Endothelial cell of umbilical vein (primary cell): ENCODE measurements around the gene SPIRE2. TPM values are rescaled to one million over a fixed set of nuclear protein-coding genes. Genes with fewer than 3 reads are reported as not detected.

ENCODE experiments used
- BruUV-seq: library from RNA; stranded (reverse); fragments of 400-500 nt; replicated peaks from 2 replicates; lab custom pipeline; 2021; lab: Mats Ljungman, UMichigan
- CTCF ChIA-PET: fragments of 300-600, 350-600 bp; sonication (Branson Sonifier 250); formaldehyde crosslinking; loops from one replicate; lab custom pipeline; 2021; ENCODE audit warnings: antibody characterized with exemption, inconsistent platforms; lab: Charles Lee
- POLR2A ChIA-PET: fragments of 300-600, 350-600 bp; sonication (Branson Sonifier 250); formaldehyde crosslinking; loops from one replicate; lab custom pipeline; 2021; ENCODE audit warnings: antibody characterized with exemption, inconsistent platforms; lab: Charles Lee
- DNase-seq: peaks from one replicate; pipeline ENCODE4 v3.0.0-alpha.2; 2011; ENCODE audit warnings: low read depth, low spot score
- FAIRE-seq: peaks from 2 replicates; lab custom pipeline; 2011; peaks lifted over from hg19 to GRCh38; lab: Jason Lieb, UNC
- H2AFZ ChIP-seq: 2 replicates; pipeline ENCODE4 v1.6.0; 2012; ENCODE audit warnings: low read depth, low read length, control low read depth, inconsistent platforms
- H3K27ac ChIP-seq: 2 replicates; pipeline ENCODE4 v1.5.1; 2011; ENCODE audit warnings: low read depth, mild to moderate bottlenecking, control low read depth, low read length, moderate library complexity; ENCODE audit not compliant: insufficient read depth
- H3K27me3 ChIP-seq, 2 experiments: 2 replicates each; pipeline versions ENCODE4 v1.6.0 to v1.6.1; 2011; ENCODE audit warnings: low read length in 2 of 2, mixed read lengths in 1 of 2; ENCODE audit not compliant: control insufficient read depth in 2 of 2, insufficient read depth in 2 of 2
- H3K36me3 ChIP-seq, 2 experiments: 2 replicates in 1 of 2; 3 replicates in 1 of 2; pipeline ENCODE4 v1.5.1; 2011; ENCODE audit warnings: low read length in 2 of 2, mild to moderate bottlenecking in 1 of 2, moderate library complexity in 1 of 2; ENCODE audit not compliant: control insufficient read depth in 2 of 2, insufficient read depth in 2 of 2; ENCODE audit errors: extremely low read depth in 1 of 2
- H3K4me1 ChIP-seq: 3 replicates; pipeline ENCODE4 v1.5.1; 2011; ENCODE audit warnings: mild to moderate bottlenecking, low read length; ENCODE audit not compliant: control insufficient read depth, insufficient read depth; ENCODE audit errors: extremely low read depth
- H3K4me2 ChIP-seq: 2 replicates; pipeline ENCODE4 v1.6.1; 2011; ENCODE audit warnings: low read length, control low read depth, mixed read lengths; ENCODE audit not compliant: insufficient read depth
- H3K4me3 ChIP-seq, 3 experiments: fragments of 200-600 bp in 1 of 3; sonication (generic), shearing (Covaris generic) in 1 of 3; replicated peaks in 1 of 3; 2 replicates each; pipeline ENCODE4 v1.5.1; 2011 to 2016; ENCODE audit warnings: control low read depth in 3 of 3, low read length in 3 of 3, mild to moderate bottlenecking in 2 of 3, inconsistent platforms in 1 of 3, low read depth in 1 of 3, moderate library complexity in 1 of 3; ENCODE audit not compliant: insufficient read depth in 1 of 3
- H3K79me2 ChIP-seq: 2 replicates; pipeline ENCODE4 v1.6.0; 2012; ENCODE audit warnings: low read length, inconsistent platforms; ENCODE audit not compliant: control insufficient read depth, insufficient read depth
- H3K9ac ChIP-seq: replicated peaks from 2 replicates; pipeline ENCODE3; 2011; ENCODE audit warnings: low read length, control low read depth; ENCODE audit not compliant: insufficient read depth; ENCODE audit errors: extremely low read depth
- H3K9me1 ChIP-seq: replicated peaks from 3 replicates; pipeline ENCODE4 v1.6.0; 2011; ENCODE audit warnings: mild to moderate bottlenecking, low read length; ENCODE audit not compliant: control insufficient read depth, insufficient read depth; ENCODE audit errors: extremely low read depth
- H3K9me3 ChIP-seq: replicated peaks from 2 replicates; pipeline ENCODE4 v1.5.1; 2012; ENCODE audit warnings: low read length, inconsistent platforms; ENCODE audit not compliant: control insufficient read depth, insufficient read depth
- H4K20me1 ChIP-seq: replicated peaks from 2 replicates; pipeline ENCODE3; 2011; ENCODE audit warnings: mild to moderate bottlenecking, low read length; ENCODE audit not compliant: control insufficient read depth, insufficient read depth; ENCODE audit errors: extremely low read depth
- EZH2 ChIP-seq: IDR thresholded peaks from 2 replicates; pipeline ENCODE4 v1.6.1; 2012; ENCODE audit warnings: borderline replicate concordance, low read depth, mild to moderate bottlenecking, moderate library complexity, low read length, inconsistent platforms; ENCODE audit not compliant: severe bottlenecking
- FOS ChIP-seq: IDR thresholded peaks from 2 replicates; pipeline ENCODE4 v1.6.1; 2011; ENCODE audit warnings: mild to moderate bottlenecking, low read length, moderate library complexity, borderline replicate concordance; ENCODE audit not compliant: insufficient read depth
- GATA2 ChIP-seq: IDR thresholded peaks from 2 replicates; pipeline ENCODE4 v1.7.0; 2011; ENCODE audit warnings: low read depth, mild to moderate bottlenecking, moderate library complexity, mixed read lengths, low read length; ENCODE audit not compliant: insufficient read length, insufficient read depth
- JUN ChIP-seq: IDR thresholded peaks from 2 replicates; pipeline ENCODE4 v1.6.1; 2011; ENCODE audit warnings: borderline replicate concordance, low read depth; ENCODE audit not compliant: insufficient read length, insufficient read depth
- MAX ChIP-seq: IDR thresholded peaks from 2 replicates; pipeline ENCODE4 v1.6.1; 2011; ENCODE audit not compliant: insufficient read depth, insufficient read length
- MYC ChIP-seq: IDR thresholded peaks from one replicate; pipeline ENCODE4 v1.6.1; 2011; ENCODE audit warnings: mild to moderate bottlenecking, low read depth, low read length
- POLR2A ChIP-seq: IDR thresholded peaks from 2 replicates; pipeline ENCODE4 v1.6.1; 2012; ENCODE audit warnings: low read depth, mild to moderate bottlenecking, control low read depth, low read length
- POLR2AphosphoS5 ChIP-seq: IDR thresholded peaks from 2 replicates; pipeline ENCODE4 v1.6.1; 2012; ENCODE audit warnings: low read depth, mild to moderate bottlenecking, control low read depth, low read length, moderate library complexity; ENCODE audit not compliant: insufficient read depth
- dilution Hi-C: fragments of 300-500 bp; cut with MboI; formaldehyde crosslinking; loops from one replicate; pipeline ENCODE4 v1.15.0; 2019; ENCODE audit warnings: low sequenced_read_pairs; ENCODE audit not compliant: extremely low pct_ligation_motif_present
- intact Hi-C: fragments of 100-400 bp; cut with micrococcal nuclease; formaldehyde crosslinking; loops from one replicate; pipeline ENCODE4 v1.10.0; 2022
- polyA plus RNA-seq, 4 experiments: library from polyadenylated mRNA; depleted of rRNA in 3 of 4; stranded (reverse) in 3 of 4; unstranded in 1 of 4; fragments of >200 nt; gene quantifications; 2 replicates each; pipeline versions ENCODE4 v1.2.1 to v1.2.3, GENCODE V29; 2011 to 2012; ENCODE audit warnings: missing spikeins in 1 of 4
- total RNA-seq: library from RNA; stranded (reverse); gene quantifications from 2 replicates; pipeline ENCODE4 v1.2.3, GENCODE V29; 2021
- TF ChIP-seq, protein P1 (sequence below), 2 donors: IDR thresholded peaks; 1 replicate in 1 of 2; 2 replicates in 1 of 2; pipeline ENCODE4 v1.5.1; 2011; ENCODE audit warnings: low read length in 2 of 2, mild to moderate bottlenecking in 2 of 2, moderate library complexity in 2 of 2, control low read depth in 1 of 2, inconsistent platforms in 1 of 2, low read depth in 1 of 2; ENCODE audit not compliant: insufficient read depth in 1 of 2; ENCODE audit errors: extremely low read depth in 1 of 2

The SPIRE2 gene
- total and polyA plus RNA-seq, 2 donors (not counting 3 experiments of a cell fraction or from before 2014, with no cell fraction given) = 1.2 to 3.1 TPM

DNA sequence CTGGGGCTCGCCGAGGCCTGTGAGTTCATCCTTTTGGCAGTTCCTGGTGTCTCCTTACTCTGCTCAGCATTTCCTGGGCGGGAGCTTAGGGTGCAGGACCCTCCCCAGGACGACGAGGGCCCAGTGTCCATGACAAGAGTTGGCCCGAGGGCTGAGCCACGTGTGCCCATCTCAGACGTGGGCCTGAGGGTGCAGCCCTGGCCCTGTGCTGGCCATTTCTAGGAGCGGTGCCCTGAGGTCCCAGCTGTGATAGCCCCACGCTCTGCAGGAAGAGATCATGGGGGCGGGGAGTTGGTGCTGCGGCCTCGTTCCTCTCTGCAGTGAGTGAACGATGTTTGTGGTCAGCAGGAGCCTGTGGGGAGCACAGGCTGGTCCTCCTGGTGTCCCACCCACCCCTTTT, 84.4 kb downstream of the SPIRE2 start:
- peaks cover 6 to 21% of the 10 kb centered on the region in 2 experiments for H3K36me3 ChIP-seq
- DNase-seq (no peak), FAIRE-seq (no peak)
- no peak overlapping the region for H3K4me2 ChIP-seq
- no peak overlapping the region for H3K27ac ChIP-seq
- BruUV-seq = no TSS peak
- intact Hi-C loops (no loop called here), dilution Hi-C loops (no loop called here)
- H3K4me3 ChIP-seq = no peak overlapping the region
- H3K4me1 ChIP-seq = peaks cover 6% of the 10 kb centered on the region
- H2AFZ ChIP-seq = no peak overlapping the region
- H3K9me1 ChIP-seq = no peaks in the 10 kb centered on the region
- no peaks in the 10 kb centered on the region for H3K79me2 ChIP-seq
- H3K9ac ChIP-seq = no peak overlapping the region
- ChIA-PET CTCF (interaction anchor here (1.1 kb wide), 1 partner anchor 10 kb away, joined by 4 read pairs; no protein-coding TSS in a partner anchor), POLR2A (no interaction called here)
- TF ChIP-seq, protein P1, sequence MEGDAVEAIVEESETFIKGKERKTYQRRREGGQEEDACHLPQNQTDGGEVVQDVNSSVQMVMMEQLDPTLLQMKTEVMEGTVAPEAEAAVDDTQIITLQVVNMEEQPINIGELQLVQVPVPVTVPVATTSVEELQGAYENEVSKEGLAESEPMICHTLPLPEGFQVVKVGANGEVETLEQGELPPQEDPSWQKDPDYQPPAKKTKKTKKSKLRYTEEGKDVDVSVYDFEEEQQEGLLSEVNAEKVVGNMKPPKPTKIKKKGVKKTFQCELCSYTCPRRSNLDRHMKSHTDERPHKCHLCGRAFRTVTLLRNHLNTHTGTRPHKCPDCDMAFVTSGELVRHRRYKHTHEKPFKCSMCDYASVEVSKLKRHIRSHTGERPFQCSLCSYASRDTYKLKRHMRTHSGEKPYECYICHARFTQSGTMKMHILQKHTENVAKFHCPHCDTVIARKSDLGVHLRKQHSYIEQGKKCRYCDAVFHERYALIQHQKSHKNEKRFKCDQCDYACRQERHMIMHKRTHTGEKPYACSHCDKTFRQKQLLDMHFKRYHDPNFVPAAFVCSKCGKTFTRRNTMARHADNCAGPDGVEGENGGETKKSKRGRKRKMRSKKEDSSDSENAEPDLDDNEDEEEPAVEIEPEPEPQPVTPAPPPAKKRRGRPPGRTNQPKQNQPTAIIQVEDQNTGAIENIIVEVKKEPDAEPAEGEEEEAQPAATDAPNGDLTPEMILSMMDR (IDR thresholded peaks at IDR 0.05; ENCODE audit: extremely low read depth in 1 of 2, insufficient read depth in 1 of 2, low read depth in 1 of 2, low read length in 2 of 2) = no peak
- TF ChIP-seq FOS (no peak), POLR2A (no peak), EZH2 (no peak), JUN (no peak), POLR2AphosphoS5 (no peak), MAX (no peak), MYC (no peak), GATA2 (no peak)
- no peaks in the 10 kb centered on the region for H4K20me1 ChIP-seq
- no peaks in the 10 kb centered on the region for H3K9me3 ChIP-seq
- H3K27me3 ChIP-seq = no peaks in the 10 kb centered on the region
